Omental fat pad (tissue), 4 donors: ENCODE measurements around the gene ADAMTS16. TPM values are rescaled to one million over a fixed set of nuclear protein-coding genes. Genes with fewer than 3 reads are reported as not detected.

ENCODE experiments used
- ATAC-seq: fragments of 150-250 bp; one replicate; pipeline ENCODE4 v1.9.1; 2016; ENCODE audit warnings: mild to moderate bottlenecking, moderate library complexity; ENCODE audit not compliant: low FRiP score
- DNase-seq: peaks from one replicate; pipeline ENCODE4 v3.0.0-alpha.2; 2019; ENCODE audit warnings: low spot score
- total RNA-seq, 4 donors: library from RNA; depleted of rRNA; stranded (reverse); fragments of >200 nt; gene quantifications; one replicate each; pipeline ENCODE4 v1.1.0, GENCODE V29; 2016
- TF ChIP-seq, protein P1 (sequence below), 3 donors: fragments of 450-650 bp; IDR thresholded peaks; one replicate each; pipeline ENCODE4 v1.5.1; 2016 to 2017; ENCODE audit warnings: antibody characterized with exemption in 3 of 3, mild to moderate bottlenecking in 3 of 3, moderate library complexity in 2 of 3

Gene ADAMTS16
- total RNA-seq, 4 donors from 2014 or later: 0.50 to 1.9 (median 1.3) TPM

GRCh38 chr5:5304361-5305020 lies 164.4 kb downstream of the ADAMTS16 start:
- DNase-seq: no peak
- no peak for ATAC-seq

GRCh38 chr5:5306696-5307095 lies 166.6 kb downstream of the ADAMTS16 start:
- no peak for ATAC-seq
- TF ChIP-seq, protein P1, sequence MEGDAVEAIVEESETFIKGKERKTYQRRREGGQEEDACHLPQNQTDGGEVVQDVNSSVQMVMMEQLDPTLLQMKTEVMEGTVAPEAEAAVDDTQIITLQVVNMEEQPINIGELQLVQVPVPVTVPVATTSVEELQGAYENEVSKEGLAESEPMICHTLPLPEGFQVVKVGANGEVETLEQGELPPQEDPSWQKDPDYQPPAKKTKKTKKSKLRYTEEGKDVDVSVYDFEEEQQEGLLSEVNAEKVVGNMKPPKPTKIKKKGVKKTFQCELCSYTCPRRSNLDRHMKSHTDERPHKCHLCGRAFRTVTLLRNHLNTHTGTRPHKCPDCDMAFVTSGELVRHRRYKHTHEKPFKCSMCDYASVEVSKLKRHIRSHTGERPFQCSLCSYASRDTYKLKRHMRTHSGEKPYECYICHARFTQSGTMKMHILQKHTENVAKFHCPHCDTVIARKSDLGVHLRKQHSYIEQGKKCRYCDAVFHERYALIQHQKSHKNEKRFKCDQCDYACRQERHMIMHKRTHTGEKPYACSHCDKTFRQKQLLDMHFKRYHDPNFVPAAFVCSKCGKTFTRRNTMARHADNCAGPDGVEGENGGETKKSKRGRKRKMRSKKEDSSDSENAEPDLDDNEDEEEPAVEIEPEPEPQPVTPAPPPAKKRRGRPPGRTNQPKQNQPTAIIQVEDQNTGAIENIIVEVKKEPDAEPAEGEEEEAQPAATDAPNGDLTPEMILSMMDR (IDR thresholded peaks at IDR 0.05): no peak
- no peak for DNase-seq

More at GRCh38 chr5:5304361-5305020, 164.4 kb downstream of the ADAMTS16 start:
- TF ChIP-seq, protein P1 (IDR thresholded peaks at IDR 0.05): no peak

DNA sequence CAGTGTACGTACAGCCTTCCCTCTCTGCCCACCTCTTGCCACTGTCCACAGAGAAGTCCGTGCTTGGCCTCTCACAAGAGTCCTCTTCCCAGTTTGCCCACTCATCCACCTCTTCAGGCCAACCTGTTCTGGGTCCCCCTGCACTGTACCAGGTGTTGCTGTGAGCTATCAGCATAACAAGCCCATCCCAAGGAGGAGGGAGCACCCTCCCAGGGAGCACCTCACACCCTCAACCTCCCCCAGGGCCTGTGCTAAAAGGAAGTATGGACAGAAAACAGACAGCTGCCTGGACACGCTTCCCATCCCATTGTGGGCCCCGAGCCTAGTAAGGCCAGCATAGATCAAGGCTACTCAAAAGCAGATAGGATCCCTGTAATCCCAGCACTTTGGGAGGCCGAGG lies 168.2 kb downstream of the ADAMTS16 start:
- ATAC-seq: no peak
- TF ChIP-seq, protein P1 (IDR thresholded peaks at IDR 0.05): no peak
- no peak for DNase-seq

- TF ChIP-seq, protein P1 (IDR thresholded peaks at IDR 0.05): no peak
- DNase-seq (no peak), ATAC-seq (no peak)
Observed at GRCh38 chr5:5309645-5310044, 169.5 kb downstream of the ADAMTS16 start.

GRCh38 chr5:5313101-5313635 lies 173.0 kb downstream of the ADAMTS16 start:
- DNase-seq (no peak), ATAC-seq (no peak)
- TF ChIP-seq, protein P1 (IDR thresholded peaks at IDR 0.05): no peak

DNA sequence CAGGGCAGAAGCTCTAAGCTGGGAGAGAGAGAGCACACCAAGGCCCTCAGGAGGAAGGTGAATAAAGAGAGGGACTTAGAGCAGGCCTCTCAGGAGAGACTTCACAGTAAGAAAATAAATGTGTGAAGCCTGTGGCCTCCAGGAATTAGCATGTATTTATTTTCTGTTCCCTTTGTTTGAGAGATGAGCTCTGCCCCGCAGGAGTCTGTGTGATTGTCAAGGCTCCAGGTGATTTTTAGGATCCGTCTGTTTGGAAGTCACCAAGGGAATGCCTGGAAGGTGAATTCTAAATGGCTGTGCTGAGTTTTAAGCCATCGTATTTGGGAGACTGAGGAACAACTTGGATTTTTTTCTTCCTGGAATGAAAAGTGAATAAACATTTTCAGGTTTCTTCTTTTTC lies 174.0 kb downstream of the ADAMTS16 start:
- TF ChIP-seq, protein P1 (IDR thresholded peaks at IDR 0.05): no peak
- DNase-seq (no peak), ATAC-seq (no peak)

GRCh38 chr5:5314626-5315025 lies 174.5 kb downstream of the ADAMTS16 start:
- DNase-seq: no peak
- TF ChIP-seq, protein P1 (IDR thresholded peaks at IDR 0.05): no peak
- ATAC-seq: no peak
